Gastroesophageal sphincter (tissue), 3 donors: ENCODE results near the gene RAB33B.

Experiments
- EP300 ChIP-seq: sonication (generic); formaldehyde crosslinking; IDR thresholded peaks from one replicate; pipeline ENCODE4 v1.6.1; 2017; ENCODE audit warnings: antibody characterized with exemption, mild to moderate bottlenecking
- POLR2A ChIP-seq, 2 donors: fragments of 450-650 bp; IDR thresholded peaks; one replicate each; pipeline ENCODE4 v1.6.1; 2017; ENCODE audit warnings: antibody characterized with exemption in 2 of 2, mild to moderate bottlenecking in 2 of 2, moderate library complexity in 1 of 2
- TF ChIP-seq, protein P1 (sequence below), 4 experiments: fragments of 200-600 bp in 2 of 4; fragments of 450-650 bp in 2 of 4; sonication (generic) in 1 of 4; IDR thresholded peaks; one replicate each; pipeline ENCODE4 v1.5.1; 2017 to 2019; ENCODE audit warnings: antibody characterized with exemption in 4 of 4, mild to moderate bottlenecking in 2 of 4, moderate library complexity in 2 of 4

DNA sequence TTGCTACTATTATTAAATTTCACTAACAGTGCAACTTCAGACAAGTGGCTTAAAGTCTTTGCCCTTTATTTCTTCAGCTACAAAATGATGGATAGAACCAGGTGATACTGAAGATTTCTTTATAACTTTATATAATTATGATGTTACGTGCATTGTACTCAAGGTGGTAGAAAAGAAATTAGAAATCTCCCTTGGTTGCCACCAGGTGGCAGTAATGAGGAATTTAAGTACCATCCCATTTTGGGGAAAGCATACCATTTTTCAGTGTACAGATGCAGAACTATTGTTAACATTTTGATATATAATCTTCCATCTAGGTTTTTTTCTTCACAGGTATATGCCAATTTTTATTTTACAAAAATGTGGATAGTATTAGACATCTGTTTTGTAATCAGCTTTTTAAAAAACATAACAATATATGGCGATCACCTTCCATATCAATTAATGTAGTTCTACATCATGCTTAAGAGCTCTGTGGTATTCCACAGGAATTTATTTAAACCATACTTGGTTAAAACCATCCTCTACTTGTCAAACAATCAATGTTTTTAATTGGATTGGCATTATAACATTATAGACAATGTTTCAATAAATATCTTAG, 37.7 kb upstream of the RAB33B start:
- TF ChIP-seq, protein P1, sequence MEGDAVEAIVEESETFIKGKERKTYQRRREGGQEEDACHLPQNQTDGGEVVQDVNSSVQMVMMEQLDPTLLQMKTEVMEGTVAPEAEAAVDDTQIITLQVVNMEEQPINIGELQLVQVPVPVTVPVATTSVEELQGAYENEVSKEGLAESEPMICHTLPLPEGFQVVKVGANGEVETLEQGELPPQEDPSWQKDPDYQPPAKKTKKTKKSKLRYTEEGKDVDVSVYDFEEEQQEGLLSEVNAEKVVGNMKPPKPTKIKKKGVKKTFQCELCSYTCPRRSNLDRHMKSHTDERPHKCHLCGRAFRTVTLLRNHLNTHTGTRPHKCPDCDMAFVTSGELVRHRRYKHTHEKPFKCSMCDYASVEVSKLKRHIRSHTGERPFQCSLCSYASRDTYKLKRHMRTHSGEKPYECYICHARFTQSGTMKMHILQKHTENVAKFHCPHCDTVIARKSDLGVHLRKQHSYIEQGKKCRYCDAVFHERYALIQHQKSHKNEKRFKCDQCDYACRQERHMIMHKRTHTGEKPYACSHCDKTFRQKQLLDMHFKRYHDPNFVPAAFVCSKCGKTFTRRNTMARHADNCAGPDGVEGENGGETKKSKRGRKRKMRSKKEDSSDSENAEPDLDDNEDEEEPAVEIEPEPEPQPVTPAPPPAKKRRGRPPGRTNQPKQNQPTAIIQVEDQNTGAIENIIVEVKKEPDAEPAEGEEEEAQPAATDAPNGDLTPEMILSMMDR (IDR thresholded peaks at IDR 0.05), result peak; percentile 64 to 74 (median 66)
- TF ChIP-seq POLR2A (IDR thresholded peaks at IDR 0.05), result no peak
- no peak for TF ChIP-seq EP300
